Stimulated activated naive CD4-positive, alpha-beta T cell treated with Interleukin-2 at 50 U/mL for 16 hours (primary cell): ENCODE measurements around the gene MEIOB.

Experiments used
- DNase-seq: peaks from one replicate; lab custom pipeline; 2025; lab: John Stamatoyannopoulos, UW

The MEIOB gene

DNA sequence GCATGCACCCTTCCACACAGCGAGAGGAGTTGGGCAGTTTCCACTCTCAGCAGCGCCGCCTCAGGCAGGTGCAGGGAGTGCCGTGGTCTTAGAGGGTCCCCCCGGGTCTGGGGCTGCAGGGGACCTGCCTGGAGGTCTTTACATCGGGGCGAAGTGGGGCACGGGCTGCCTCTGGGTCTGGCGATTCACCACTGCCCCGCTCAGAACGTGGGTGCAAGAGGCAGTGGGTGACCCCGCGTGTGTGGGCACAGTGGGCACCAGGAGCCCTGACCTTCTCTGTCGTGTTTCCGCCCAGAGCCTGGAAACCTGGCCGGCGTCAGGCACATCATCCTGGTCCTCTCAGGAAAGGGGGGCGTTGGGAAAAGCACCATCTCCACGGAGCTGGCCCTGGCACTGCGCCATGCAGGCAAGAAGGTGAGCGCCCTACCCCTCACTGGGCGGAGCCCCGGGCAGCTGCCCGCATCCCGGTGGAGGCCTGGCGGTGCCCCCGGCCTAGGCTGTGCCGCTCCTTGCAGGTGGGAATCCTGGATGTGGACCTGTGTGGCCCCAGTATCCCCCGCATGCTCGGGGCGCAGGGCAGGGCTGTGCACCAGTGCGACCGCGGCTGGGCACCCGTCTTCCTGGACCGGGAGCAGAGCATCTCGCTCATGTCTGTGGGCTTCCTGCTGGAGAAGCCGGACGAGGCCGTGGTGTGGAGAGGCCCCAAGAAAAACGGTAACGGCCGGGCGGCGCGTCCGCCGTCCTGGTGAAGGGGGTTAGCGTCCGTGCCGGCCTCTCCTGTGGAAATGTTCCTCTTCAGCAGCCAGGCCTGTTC, 85.5 kb downstream of the MEIOB start:
- no peak for DNase-seq

GRCh38 chr16:1785846-1786170, 86.2 kb downstream of the MEIOB start:
- no peak for DNase-seq

DNA sequence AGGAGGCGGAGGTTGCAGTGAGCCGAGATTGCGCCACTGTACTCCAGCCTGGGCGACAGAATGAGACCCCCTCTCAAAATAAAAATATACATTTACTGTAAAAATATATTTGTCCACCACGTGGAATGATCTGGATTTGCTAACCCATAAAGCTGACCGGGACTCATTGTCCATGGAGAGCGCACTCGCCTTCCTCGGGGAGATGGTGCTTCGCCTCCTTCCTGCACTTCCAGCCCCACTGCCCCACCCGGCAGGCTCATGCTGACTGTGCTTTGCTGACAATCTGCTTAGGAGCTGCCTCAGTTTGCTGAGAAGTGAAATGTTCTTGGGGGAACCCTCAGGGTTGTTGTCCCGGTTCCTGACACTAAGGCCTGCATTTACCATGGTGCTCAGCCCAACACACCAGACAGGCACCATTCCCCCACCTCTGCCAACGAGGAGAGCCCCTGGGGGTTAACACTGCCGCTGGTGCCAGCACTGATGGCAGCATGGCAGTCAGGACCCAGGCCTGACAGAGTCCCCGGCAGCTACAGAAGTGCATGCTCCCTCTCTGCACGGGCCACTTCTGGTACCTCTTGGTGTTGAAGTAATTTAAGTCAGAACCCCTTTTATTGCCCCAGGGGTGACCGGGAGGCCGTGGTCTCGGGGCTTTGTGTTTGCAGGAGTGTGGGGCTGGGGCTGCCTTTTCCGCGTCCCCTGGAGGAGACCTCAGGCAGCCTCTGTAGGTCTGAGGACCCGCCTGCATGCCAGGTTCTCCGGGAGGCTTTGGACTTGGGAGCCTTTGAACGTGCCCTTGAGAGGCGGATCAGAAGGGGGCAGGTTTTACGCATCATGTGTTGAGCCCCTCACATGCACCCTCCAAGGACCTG, 86.8 kb downstream of the MEIOB start:
- DNase-seq = no peak
